Gastroesophageal sphincter (tissue), 4 donors: ENCODE results near the gene GANC. TPM values are rescaled to one million over a fixed set of nuclear protein-coding genes. Genes with fewer than 3 reads are reported as not detected.
"Not testable (repeated sequence)": the region's sequence is repeated elsewhere in the genome, so short reads cannot be mapped to it uniquely, and the experiment has no call there.

ENCODE experiments used
- ATAC-seq: fragments of 150-250 bp; one replicate; pipeline ENCODE4 v1.9.1; 2016; ENCODE audit warnings: mild to moderate bottlenecking, moderate library complexity
- H3K27ac ChIP-seq, 4 donors: fragments of 200-600 bp; sonication (generic) in 3 of 4; 1 replicate in 3 of 4; 2 replicates in 1 of 4; pipeline ENCODE4 v1.5.1; 2016 to 2019
- H3K27me3 ChIP-seq: fragments of 200-600 bp; sonication (generic); one replicate; pipeline ENCODE4 v1.5.1; 2019
- H3K36me3 ChIP-seq, 2 donors: fragments of 200-600 bp; sonication (generic); one replicate each; pipeline ENCODE4 v1.5.1; 2019; ENCODE audit warnings: control low read depth in 1 of 2
- H3K4me1 ChIP-seq, 3 donors: fragments of 200-600 bp; sonication (generic); 1 replicate in 2 of 3; 2 replicates in 1 of 3; pipeline ENCODE4 v1.5.1; 2016 to 2019; ENCODE audit warnings: control low read depth in 2 of 3
- H3K4me3 ChIP-seq, 2 donors: fragments of 200-600 bp; sonication (generic); one replicate each; pipeline ENCODE4 v1.5.1; 2019; ENCODE audit warnings: mild to moderate bottlenecking in 1 of 2, moderate library complexity in 1 of 2
- H3K9me3 ChIP-seq, 3 donors: fragments of 200-600 bp; sonication (generic); one replicate each; pipeline ENCODE4 v1.5.1; 2017 to 2019; ENCODE audit warnings: control low read depth in 2 of 3
- EP300 ChIP-seq: sonication (generic); formaldehyde crosslinking; IDR thresholded peaks from one replicate; pipeline ENCODE4 v1.6.1; 2017; ENCODE audit warnings: antibody characterized with exemption, mild to moderate bottlenecking
- POLR2A ChIP-seq, 2 donors: fragments of 450-650 bp; IDR thresholded peaks; one replicate each; pipeline ENCODE4 v1.6.1; 2017; ENCODE audit warnings: antibody characterized with exemption in 2 of 2, mild to moderate bottlenecking in 2 of 2, moderate library complexity in 1 of 2
- POLR2AphosphoS5 ChIP-seq: sonication (generic); formaldehyde crosslinking; IDR thresholded peaks from one replicate; pipeline ENCODE4 v1.6.1; 2017; ENCODE audit warnings: antibody characterized with exemption
- whole genome bisulfite sequencing, 2 donors: methylation state at CpG; one replicate each; pipeline ENCODE4 v1.1.5; 2018; ENCODE audit warnings: low coverage in 1 of 2; 5-methylcytosine and 5-hydroxymethylcytosine counted together
- total RNA-seq, 4 donors: library from RNA; depleted of rRNA; stranded (reverse); fragments of >200 nt; gene quantifications; one replicate each; pipeline ENCODE4 v1.1.0, GENCODE V29; 2016
- TF ChIP-seq, protein P1 (sequence below), 4 experiments: fragments of 200-600 bp in 2 of 4; fragments of 450-650 bp in 2 of 4; sonication (generic) in 1 of 4; IDR thresholded peaks; one replicate each; pipeline ENCODE4 v1.5.1; 2017 to 2019; ENCODE audit warnings: antibody characterized with exemption in 4 of 4, mild to moderate bottlenecking in 2 of 4, moderate library complexity in 2 of 4

GANC gene
- total RNA-seq, 4 donors from 2014 or later, result 14.4 to 41.2 (median 19.7) TPM

DNA sequence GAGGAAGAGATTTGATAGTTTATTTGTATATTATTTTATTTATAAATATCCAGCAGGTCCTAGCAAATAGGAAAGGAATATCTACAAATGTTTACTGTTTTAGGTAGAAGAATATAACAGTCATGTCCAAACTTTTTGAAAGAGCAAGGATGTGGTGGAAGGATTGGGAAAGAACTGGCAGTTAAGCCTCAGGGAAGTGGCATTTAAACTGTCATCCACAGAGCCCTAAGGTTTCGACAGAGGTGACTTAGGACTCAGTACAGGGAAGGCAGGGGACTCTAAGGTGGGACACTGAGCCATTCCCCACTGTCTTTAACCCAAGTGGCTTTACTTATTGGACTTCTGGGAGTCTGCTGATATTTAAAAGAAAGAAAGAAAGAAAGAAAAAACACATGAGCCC, 12.0 kb downstream of the GANC start:
- no peak for ATAC-seq
- no peak for TF ChIP-seq POLR2AphosphoS5
- no peak for TF ChIP-seq EP300
- TF ChIP-seq, protein P1, sequence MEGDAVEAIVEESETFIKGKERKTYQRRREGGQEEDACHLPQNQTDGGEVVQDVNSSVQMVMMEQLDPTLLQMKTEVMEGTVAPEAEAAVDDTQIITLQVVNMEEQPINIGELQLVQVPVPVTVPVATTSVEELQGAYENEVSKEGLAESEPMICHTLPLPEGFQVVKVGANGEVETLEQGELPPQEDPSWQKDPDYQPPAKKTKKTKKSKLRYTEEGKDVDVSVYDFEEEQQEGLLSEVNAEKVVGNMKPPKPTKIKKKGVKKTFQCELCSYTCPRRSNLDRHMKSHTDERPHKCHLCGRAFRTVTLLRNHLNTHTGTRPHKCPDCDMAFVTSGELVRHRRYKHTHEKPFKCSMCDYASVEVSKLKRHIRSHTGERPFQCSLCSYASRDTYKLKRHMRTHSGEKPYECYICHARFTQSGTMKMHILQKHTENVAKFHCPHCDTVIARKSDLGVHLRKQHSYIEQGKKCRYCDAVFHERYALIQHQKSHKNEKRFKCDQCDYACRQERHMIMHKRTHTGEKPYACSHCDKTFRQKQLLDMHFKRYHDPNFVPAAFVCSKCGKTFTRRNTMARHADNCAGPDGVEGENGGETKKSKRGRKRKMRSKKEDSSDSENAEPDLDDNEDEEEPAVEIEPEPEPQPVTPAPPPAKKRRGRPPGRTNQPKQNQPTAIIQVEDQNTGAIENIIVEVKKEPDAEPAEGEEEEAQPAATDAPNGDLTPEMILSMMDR (IDR thresholded peaks at IDR 0.05), result no peak
- TF ChIP-seq POLR2A (IDR thresholded peaks at IDR 0.05), result no peak
- Histone ChIP-seq H3K27me3 (no peaks in the 10 kb centered on the region), H3K9me3 (no peaks in the 10 kb centered on the region), H3K27ac (no peak overlapping the region), H3K4me3 (no peak overlapping the region), H3K36me3 (peaks cover 3 to 85% of the 10 kb centered on the region in 2 donors), H3K4me1 (no peaks in the 10 kb centered on the region)
- WGBS, 2 donors, result 100% methylated on average over 1 of the region's 1 CpG

DNA sequence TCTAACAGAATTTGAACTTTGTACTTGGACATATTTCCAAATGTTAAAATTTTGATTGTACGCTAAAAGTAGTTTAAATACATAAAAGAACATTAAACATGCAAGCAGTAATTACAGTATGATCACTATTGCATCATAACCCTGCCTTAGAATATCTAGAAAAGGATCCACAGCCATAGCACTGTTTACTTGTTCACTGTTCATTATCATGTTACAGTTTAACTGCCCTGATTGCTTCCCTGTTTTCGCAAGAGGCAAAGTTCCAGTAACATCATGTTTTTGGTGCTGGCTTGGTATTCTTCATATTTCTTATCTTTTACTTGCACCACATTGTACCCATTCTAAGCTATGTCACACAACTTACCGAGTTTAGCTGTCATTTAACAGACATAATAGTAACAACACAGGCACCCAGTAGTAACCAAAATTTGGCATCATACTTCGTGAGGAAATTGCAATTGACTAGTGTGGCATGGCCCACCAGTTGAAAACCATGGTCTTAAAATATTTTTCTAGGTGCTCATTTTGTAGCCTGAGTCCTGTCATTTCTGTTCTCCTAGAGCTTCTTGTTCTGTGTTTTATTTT, 13.5 kb downstream of the GANC start:
- 88 to 93% methylated on average over 4 of the region's 4 CpGs for WGBS, 2 donors
- peaks cover 3 to 85% of the 10 kb centered on the region in 2 donors for H3K36me3 ChIP-seq
- H3K4me3 ChIP-seq, result no peak overlapping the region
- H3K27me3 ChIP-seq, result no peaks in the 10 kb centered on the region
- no peak overlapping the region for H3K27ac ChIP-seq
- no peaks in the 10 kb centered on the region for H3K4me1 ChIP-seq
- H3K9me3 ChIP-seq, result no peaks in the 10 kb centered on the region
- no peak for ATAC-seq
- no peak for TF ChIP-seq POLR2AphosphoS5
- TF ChIP-seq POLR2A (IDR thresholded peaks at IDR 0.05), result no peak

DNA sequence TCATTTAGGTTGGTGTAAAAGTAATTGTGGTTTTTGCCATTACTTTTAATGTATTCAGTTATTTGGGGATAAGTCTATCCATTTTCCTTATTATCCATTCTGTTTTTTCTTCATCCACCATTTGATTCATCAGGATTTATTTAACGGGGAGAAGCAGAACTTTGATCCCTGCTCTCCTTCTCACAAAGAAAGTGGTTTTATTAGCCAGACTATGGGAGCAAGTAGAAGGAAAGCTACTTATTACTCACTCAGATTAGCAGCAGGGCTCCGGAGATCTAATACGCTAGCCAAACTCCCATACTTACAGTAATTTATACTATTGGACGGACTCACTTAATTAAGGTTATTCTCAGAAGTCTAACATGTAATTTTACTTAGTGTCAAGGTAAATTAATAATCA, 14.9 kb downstream of the GANC start:
- Histone ChIP-seq H3K4me3 (no peak overlapping the region), H3K27ac (no peak overlapping the region), H3K9me3 (no peaks in the 10 kb centered on the region), H3K36me3 (peaks cover 5 to 85% of the 10 kb centered on the region in 2 donors), H3K4me1 (no peaks in the 10 kb centered on the region), H3K27me3 (no peaks in the 10 kb centered on the region)
- TF ChIP-seq POLR2AphosphoS5 (no peak), EP300 (no peak), POLR2A (IDR thresholded peaks at IDR 0.05) (no peak)
- TF ChIP-seq, protein P1 (IDR thresholded peaks at IDR 0.05), result no peak
- 86 to 94% methylated on average over 2 to 4 of the region's 4 CpGs for WGBS, 2 donors
- no peak for ATAC-seq

- TF ChIP-seq POLR2AphosphoS5, result no peak
- TF ChIP-seq POLR2A (IDR thresholded peaks at IDR 0.05), result no peak
- TF ChIP-seq, protein P1 (IDR thresholded peaks at IDR 0.05), result no peak
- TF ChIP-seq EP300, result no peak
- Histone ChIP-seq H3K4me3 (no peak overlapping the region), H3K36me3 (peaks cover 5 to 84% of the 10 kb centered on the region in 2 donors), H3K4me1 (no peaks in the 10 kb centered on the region), H3K27ac (no peak overlapping the region), H3K9me3 (no peaks in the 10 kb centered on the region), H3K27me3 (no peaks in the 10 kb centered on the region)
- 100% methylated on average over 1 of the region's 1 CpG for WGBS, 2 donors
- no peak for ATAC-seq
Measured at GRCh38 chr15:42289166-42289565, 16.2 kb downstream of the GANC start.

DNA sequence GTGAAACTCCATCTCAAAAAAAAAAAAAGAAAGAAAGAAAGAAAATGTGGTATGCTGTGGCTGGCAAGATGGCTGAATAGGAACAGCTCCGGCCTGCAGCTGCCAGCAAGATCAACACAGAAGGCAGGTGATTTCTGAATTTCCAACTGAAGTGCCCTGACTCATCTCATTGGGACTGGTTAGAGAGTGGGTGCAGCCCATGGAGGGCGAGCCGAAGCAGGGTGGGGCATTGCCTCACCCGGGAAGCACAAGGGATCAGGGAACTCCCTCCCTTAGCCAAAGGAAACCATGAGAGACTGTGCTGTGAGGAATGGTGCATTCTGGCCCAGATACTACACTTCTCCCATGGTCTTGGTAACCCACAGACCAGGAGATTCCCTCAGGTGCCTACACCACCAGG, 28.0 kb downstream of the GANC start:
- H3K27ac ChIP-seq, ATAC-seq, H3K9me3 ChIP-seq, H3K27me3 ChIP-seq, H3K4me3 ChIP-seq, H3K4me1 ChIP-seq: not testable (repeated sequence)
- WGBS, 2 donors, result 60 to 81% methylated on average over 1 to 3 of the region's 4 CpGs
- peaks cover 0 to 38% of the 10 kb centered on the region in 2 donors for H3K36me3 ChIP-seq

GRCh38 chr15:42306681-42307080, 33.7 kb downstream of the GANC start:
- no peaks in the 10 kb centered on the region for H3K27me3 ChIP-seq
- peaks cover 3 to 55% of the 10 kb centered on the region in 2 donors for H3K36me3 ChIP-seq
- H3K4me1 ChIP-seq, result no peaks in the 10 kb centered on the region
- 44 to 69% methylated on average over 1 of the region's 1 CpG for WGBS, 2 donors
- H3K9me3 ChIP-seq, result no peaks in the 10 kb centered on the region
- no peak for ATAC-seq
- H3K4me3 ChIP-seq, result no peak overlapping the region
- no peak overlapping the region for H3K27ac ChIP-seq
- no peak for TF ChIP-seq POLR2AphosphoS5
- TF ChIP-seq EP300, result no peak
- no peak for TF ChIP-seq POLR2A (IDR thresholded peaks at IDR 0.05)
